ENCODE data around the gene WDR93.

Gene WDR93

GRCh38 chr15:89750560-89751542, 60.2 kb downstream of the WDR93 start, which contains the start of gene MESP1:
MESP1 (minus strand) TSS chr15:89751249; CDS start chr15:89751231, 18 bp downstream.
- DNase-seq, result peak; percentile 67

DNA sequence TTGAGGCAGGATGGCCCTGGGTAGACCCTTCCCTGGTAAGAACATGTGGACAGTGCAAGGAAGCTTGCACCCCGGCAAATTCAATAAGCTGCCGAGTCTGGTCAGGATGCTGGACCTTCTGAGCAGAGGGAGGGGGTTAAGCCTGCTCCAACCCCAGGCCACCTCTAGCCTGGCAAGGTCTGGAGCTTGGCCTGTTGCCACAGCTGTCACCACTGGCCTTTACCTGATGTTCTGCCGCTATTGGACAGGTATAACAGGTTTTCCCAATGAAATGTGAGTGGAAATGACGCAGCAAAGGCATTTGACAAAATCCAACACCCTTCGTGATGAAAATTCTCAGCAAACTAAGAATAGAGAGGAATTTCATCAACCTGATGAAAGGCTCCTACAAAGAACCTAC, 61.1 kb downstream of the WDR93 start:
- no peak for DNase-seq

DNA sequence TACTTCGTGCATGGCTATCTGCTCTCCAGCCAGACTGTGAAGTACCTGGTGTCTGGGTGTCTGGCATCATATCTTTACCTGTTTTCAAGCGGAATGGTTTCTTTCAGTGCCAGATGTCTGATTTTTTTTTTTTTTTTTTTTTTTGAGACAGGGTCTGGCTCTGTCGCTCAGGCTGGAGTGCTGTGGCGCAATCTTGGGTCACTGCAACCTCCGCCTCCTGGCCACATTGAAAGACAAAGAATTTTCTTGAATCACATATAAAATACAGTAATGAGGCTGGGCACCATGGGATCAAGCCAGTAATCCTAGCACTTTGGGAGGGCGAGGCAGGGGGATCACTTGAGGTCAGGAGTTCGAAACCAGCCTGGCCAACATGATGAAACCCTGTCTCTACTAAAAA, 63.2 kb downstream of the WDR93 start:
- DNase-seq, result no peak

GRCh38 chr15:89754361-89755154, 63.9 kb downstream of the WDR93 start:
- no peak for DNase-seq

GRCh38 chr15:89755701-89756100, 65.1 kb downstream of the WDR93 start:
- no peak for DNase-seq

- no peak for DNase-seq
Observed at GRCh38 chr15:89756897-89757296, 66.3 kb downstream of the WDR93 start.

DNA sequence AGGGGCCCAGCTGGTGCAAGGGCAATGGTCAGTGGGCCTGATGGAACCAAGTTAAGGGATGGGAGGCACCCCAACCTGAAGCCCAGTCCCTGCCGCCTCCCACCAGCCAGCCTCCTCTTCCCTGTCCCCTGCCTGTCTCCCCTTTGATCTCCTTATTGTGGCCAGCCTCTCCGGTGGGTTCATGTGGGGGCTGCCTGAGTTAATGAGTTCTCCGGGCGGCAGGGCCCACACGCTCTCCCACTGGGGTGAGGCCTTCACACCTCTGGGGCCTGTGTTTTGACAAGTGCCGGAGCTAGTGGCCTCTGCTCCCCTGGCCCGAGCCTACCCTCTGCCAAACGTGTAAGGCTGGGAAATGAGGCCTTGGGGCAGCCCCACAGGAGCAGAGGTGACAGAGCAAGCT, 67.7 kb downstream of the WDR93 start:
- no peak for DNase-seq

DNA sequence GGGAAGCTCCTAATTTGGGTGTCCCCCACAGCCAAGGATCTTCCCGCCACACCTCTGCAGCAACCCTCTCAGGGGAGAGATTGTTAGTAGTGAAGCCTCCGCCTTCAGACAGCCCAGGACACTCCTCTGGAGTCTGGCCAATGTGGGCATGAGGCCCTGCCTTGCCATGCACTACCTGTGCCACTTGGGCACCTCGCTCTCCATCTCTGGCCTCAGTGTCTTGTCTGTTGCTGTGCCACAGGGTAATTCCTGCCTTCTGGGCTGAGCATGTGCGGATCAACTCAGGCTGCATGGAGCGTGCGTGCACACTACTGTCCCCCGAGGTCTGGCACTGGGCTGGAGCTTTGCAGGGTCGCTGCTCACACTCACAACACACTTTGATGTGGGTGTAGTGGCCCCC, 68.4 kb downstream of the WDR93 start:
- DNase-seq, result no peak

DNA sequence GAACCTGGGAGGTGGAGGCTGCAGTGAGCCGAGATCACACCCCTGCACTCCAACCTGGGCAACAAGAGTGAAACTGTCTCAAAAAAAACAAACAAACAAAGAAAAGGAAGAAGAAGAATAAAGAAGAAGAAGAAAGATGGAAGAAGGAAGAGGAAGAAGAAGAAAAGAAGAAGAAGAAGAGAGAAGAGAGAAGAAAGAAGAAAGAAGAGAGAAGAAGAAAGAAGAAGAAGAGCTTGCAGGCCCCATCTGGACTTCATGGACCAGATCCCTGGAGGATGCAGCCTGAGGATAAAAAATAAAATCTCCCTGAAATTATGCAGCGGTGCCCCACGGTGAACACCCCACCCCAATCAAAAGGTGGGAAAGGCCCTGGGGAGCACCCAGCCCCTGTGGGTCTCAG, 69.2 kb downstream of the WDR93 start:
- no peak for DNase-seq

GRCh38 chr15:89760303-89761008, 69.8 kb downstream of the WDR93 start:
- DNase-seq, result no peak

DNA sequence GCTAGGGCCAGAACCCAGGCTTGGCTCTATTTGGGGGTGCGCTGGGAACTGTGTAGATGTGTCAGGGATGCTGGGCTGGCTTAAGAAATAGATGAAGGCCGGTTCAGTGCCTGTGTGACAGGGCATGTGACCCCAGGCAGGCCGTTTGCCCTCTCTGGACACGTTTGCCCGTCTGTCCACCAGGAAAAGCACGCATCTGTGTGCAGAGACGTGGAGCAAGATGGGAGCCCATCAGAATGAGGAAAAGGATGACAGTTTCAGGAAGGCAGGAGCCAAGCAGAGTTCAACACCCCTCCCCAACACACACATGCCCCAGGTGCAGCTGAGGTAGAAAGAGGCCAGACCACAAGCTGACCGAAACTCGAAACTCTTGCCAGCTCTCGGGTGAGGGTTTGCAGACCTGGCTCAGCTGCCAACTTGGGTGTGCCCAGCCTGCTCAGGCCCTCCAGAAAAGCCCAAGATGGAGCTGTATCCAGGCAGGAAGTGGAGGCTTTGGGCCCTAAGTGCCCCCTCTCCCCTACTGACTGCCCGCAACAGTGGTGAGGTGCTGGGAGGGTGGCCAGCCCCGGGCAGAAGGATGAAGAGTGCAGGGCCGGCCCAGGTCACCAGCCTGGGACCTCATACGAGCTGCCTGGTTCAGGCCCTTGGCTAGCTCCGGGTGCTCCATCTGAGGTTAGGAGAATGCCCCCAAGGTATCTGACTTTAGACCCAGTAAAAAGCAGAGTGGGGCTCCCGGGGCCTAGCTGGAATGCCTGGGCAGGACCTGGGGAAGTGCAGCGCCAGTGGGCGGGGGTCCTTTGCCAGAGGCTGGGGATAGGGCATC, 70.6 kb downstream of the WDR93 start:
- no peak for DNase-seq

DNA sequence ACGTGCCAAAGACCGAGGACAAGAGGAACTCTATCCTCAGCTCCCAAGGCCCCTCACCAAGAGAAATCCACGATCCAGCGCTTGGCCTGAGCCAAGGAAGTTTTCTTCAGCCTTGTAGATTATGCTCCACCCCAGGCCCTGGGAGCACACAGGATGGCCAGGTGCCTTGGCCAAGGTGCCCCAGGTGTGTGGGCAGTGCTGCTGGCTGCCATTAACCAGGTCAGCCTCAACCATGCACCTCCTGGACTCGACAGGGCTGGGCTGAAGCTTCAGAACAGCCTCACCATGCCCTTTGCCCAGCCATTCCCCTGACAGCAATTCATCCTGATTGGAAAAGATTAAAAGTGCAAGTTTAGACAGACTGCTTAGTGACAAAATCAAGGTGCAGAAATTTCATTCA, 71.3 kb downstream of the WDR93 start:
- DNase-seq, result no peak

- DNase-seq, result no peak
Observed at GRCh38 chr15:89765694-89766093, 75.1 kb downstream of the WDR93 start.

- DNase-seq, result no peak
Observed at GRCh38 chr15:89766357-89767311, 76.0 kb downstream of the WDR93 start.

GRCh38 chr15:89767411-89767915, 76.9 kb downstream of the WDR93 start:
- no peak for DNase-seq

GRCh38 chr15:89768071-89768500, 77.5 kb downstream of the WDR93 start:
- DNase-seq, result no peak

- DNase-seq, result no peak
Observed at GRCh38 chr15:89769366-89769765, 78.8 kb downstream of the WDR93 start.

GRCh38 chr15:89770041-89770440, 79.4 kb downstream of the WDR93 start:
- no peak for DNase-seq

DNA sequence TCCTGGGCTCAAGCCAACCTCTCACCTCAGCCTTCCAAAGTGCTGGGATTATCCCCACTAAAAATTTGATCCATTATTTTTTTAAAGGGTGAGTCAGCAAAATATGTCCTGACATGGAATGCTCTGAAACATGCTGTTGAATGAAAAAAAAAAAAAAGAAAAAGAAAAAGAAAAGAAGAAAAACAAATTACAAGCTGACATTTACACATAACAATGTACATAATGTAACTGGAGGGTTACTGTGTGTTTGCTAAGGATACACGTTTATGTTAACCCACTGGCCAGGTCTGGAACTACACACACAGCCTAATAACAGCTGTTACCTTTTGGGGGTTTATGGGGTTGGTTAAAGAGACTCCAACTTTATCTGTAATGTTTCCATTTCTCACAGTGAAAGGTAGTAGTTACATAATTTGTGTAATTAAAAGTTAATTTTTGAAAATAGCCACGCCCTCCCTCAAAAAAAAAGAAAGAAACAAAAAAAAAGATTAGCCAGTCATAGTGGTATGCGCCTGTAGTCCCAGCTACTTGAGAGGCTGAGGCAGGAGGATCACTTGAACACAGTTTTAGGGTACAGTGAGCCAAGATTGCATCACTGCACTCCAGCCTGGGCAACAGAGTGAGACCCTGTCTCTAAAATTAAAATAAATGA, 82.4 kb downstream of the WDR93 start:
- DNase-seq, result no peak

DNA sequence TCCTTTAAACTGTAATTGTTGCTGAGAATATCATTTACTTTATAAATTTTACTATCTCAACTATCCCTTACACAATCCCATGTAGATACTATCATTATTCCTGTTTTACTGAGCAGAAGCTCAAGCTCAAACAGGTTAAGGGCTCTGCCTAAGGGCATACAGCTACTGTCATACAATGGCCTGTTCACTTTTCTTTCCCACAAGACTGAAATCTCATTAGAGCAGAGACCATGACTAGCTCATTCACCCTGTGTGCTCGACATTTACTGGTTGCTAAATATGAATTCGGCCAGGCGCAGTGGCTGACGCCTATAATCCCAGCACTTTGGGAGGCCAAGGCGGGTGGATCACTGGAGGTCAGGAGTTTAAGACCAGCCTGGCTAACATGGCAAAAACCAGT, 83.9 kb downstream of the WDR93 start:
- DNase-seq, result no peak

Measured in NCI-H510A (cell line).